Parathyroid adenoma (tissue), 2 donors: ENCODE measurements around the gene TEX50.
"Not testable (repeated sequence)": the region's sequence is repeated elsewhere in the genome, so short reads cannot be mapped to it uniquely, and the experiment has no call there.

Experiments
- H2AFZ ChIP-seq: fragments of 300-600 bp; sonication (generic); one replicate; pipeline ENCODE4 v1.7.0; 2017; ENCODE audit warnings: antibody characterized with exemption, mild to moderate bottlenecking
- H3K27ac ChIP-seq: fragments of 300-600 bp; sonication (generic); one replicate; pipeline ENCODE4 v1.7.0; 2017
- H3K27me3 ChIP-seq: fragments of 300-600 bp; sonication (generic); one replicate; pipeline ENCODE4 v1.7.0; 2017; ENCODE audit warnings: low read length; ENCODE audit not compliant: control insufficient read depth, insufficient read depth
- H3K36me3 ChIP-seq: fragments of 300-600 bp; sonication (generic); one replicate; pipeline ENCODE4 v1.7.0; 2017; ENCODE audit warnings: low read length; ENCODE audit not compliant: control insufficient read depth, insufficient read depth
- H3K4me1 ChIP-seq: fragments of 300-600 bp; sonication (generic); one replicate; pipeline ENCODE4 v1.7.0; 2017; ENCODE audit warnings: control low read depth
- H3K4me2 ChIP-seq: fragments of 300-600 bp; sonication (generic); one replicate; pipeline ENCODE4 v1.7.0; 2017; ENCODE audit warnings: low read length
- H3K4me3 ChIP-seq: fragments of 300-600 bp; sonication (generic); one replicate; pipeline ENCODE4 v1.7.0; 2017; ENCODE audit warnings: low read depth, low read length
- H3K79me2 ChIP-seq: fragments of 300-600 bp; sonication (generic); one replicate; pipeline ENCODE4 v1.7.0; 2017; ENCODE audit warnings: control low read depth
- H3K9ac ChIP-seq: fragments of 300-600 bp; sonication (generic); one replicate; pipeline ENCODE4 v1.7.0; 2017; ENCODE audit warnings: mild to moderate bottlenecking
- H3K9me3 ChIP-seq: fragments of 300-600 bp; sonication (generic); one replicate; pipeline ENCODE4 v1.7.0; 2017; ENCODE audit warnings: low read length; ENCODE audit not compliant: control insufficient read depth
- TF ChIP-seq, protein P1 (sequence below): fragments of 300-600 bp; sonication (generic); IDR thresholded peaks from one replicate; pipeline ENCODE4 v1.7.0; 2017; ENCODE audit warnings: antibody characterized with exemption, mild to moderate bottlenecking
- donor health status: primary hyperparathyroidism.

Gene TEX50

DNA sequence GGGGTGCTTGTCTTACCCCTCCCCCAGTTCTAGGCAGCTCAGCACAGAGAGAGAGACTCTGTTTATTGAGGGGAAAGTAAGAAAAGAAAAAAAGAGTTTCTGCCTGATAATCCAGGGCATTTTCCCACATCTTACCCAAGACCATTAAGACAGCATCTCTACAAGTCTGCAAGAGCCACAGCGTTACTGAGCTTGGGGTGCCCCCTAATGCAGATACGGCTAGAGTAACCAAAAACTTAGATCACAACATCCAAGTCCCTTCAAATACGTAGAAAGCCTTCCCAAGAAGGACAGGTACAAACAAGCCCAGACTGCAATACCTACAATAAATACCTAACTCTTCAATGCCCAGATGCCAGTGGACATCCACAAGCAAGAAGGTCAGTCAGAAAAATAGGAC, 6.2 kb upstream of the TEX50 start:
- no peak overlapping the region for H3K4me3 ChIP-seq
- H2AFZ ChIP-seq = no peak overlapping the region
- no peaks in the 10 kb centered on the region for H3K36me3 ChIP-seq
- no peaks in the 10 kb centered on the region for H3K79me2 ChIP-seq
- H3K4me2 ChIP-seq = no peak overlapping the region
- H3K27me3 ChIP-seq = no peaks in the 10 kb centered on the region
- H3K9me3 ChIP-seq = no peaks in the 10 kb centered on the region
- no peaks in the 10 kb centered on the region for H3K4me1 ChIP-seq
- no peak overlapping the region for H3K9ac ChIP-seq
- H3K27ac ChIP-seq = no peak overlapping the region
- TF ChIP-seq, protein P1, sequence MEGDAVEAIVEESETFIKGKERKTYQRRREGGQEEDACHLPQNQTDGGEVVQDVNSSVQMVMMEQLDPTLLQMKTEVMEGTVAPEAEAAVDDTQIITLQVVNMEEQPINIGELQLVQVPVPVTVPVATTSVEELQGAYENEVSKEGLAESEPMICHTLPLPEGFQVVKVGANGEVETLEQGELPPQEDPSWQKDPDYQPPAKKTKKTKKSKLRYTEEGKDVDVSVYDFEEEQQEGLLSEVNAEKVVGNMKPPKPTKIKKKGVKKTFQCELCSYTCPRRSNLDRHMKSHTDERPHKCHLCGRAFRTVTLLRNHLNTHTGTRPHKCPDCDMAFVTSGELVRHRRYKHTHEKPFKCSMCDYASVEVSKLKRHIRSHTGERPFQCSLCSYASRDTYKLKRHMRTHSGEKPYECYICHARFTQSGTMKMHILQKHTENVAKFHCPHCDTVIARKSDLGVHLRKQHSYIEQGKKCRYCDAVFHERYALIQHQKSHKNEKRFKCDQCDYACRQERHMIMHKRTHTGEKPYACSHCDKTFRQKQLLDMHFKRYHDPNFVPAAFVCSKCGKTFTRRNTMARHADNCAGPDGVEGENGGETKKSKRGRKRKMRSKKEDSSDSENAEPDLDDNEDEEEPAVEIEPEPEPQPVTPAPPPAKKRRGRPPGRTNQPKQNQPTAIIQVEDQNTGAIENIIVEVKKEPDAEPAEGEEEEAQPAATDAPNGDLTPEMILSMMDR = no peak

DNA sequence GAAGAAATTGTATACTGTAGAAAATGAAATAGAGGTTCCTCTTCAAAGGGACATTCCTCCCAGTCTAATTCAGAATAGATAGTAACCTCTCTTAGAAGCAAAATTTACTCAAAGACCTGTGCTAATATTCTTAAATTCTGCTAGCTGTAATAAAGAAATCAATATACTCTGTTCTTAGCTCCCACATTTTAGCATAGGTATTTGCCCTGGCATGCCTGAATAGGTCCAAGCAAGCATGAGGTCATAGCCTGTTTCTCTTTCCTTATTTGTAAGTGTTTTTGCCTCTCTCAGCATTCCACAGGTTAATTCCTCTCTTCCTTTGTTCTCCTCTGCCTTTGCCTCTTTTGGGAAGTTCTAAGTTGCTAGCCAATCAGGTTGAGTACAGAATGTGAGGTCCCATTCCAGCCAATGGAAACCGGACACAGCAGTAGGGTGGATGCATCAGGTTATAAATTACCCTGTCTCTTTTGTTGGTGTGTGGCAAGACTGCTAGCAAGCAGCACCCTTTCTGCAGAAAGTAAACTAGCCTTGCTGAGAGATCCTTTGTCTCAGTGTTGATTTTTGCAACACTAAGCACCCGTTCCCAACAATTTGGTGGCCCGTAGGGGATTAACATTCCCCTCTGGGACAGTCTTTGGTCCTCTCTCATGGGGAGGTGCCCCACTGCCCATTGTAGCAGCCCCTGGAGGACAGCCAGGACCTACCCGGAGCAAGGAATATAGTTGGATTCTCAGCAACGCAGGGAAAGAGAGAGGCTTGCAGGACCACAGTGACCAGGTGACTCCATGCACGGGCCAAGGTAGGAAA, 2.3 kb downstream of the TEX50 start:
- H3K79me2 ChIP-seq, H3K9me3 ChIP-seq, H3K4me2 ChIP-seq, H3K9ac ChIP-seq, H3K4me3 ChIP-seq, H2AFZ ChIP-seq, H3K36me3 ChIP-seq, H3K27ac ChIP-seq, H3K27me3 ChIP-seq: not testable (repeated sequence)
- H3K4me1 ChIP-seq = peaks cover 12% of the 10 kb centered on the region

DNA sequence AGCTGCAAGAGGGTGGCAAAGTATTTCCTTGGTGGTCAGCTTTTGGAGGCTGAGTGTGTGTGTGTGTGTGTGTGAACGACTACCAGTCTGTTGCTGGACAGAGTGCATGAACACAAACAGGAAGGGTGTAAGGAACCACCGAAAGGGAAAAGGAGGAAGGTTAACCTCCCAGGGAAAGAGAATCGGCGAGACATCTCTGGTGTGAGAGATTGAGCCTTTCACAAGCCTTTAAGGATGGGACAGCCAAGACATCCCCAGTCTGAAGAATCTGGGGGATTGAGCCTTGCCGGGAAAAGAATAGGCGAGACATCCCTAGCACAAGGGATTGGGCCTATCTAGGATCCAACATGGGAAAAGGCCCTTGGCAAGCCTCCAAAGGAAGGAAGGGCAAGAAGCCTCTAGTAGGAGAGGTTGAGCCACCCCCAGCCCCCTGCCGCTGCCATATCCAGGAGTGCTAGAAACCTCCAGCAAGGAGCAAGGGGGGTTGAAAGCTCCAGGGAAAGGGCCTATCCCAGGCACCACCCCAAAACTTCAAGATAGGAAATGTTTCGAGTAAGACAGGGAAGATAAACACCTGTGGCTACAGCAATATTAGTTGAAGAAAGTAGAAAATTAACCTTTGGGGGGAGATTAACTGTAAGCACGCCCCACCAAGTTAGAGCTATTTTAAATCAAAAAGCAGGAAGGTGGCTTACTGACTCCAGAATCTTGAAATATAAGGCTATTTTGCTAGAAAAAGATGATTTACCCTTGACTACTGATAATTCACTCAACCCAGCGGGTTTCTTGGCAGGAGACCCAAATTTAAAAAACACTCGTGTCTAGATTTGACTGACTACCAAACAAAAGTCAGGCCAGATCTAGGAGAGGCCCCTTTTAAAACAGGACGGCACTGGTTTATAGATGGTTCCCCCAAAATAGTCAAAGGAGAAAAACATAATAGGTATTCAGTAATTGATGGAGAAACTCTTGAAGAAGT, 3.2 kb downstream of the TEX50 start:
- H3K27me3 ChIP-seq = no peaks in the 10 kb centered on the region
- no peaks in the 10 kb centered on the region for H3K36me3 ChIP-seq
- no peaks in the 10 kb centered on the region for H3K9me3 ChIP-seq
- peak overlapping the region; percentile 63 for H3K4me2 ChIP-seq
- H3K27ac ChIP-seq = peak overlapping the region; percentile 33
- H3K4me3 ChIP-seq = no peak overlapping the region
- no peaks in the 10 kb centered on the region for H3K79me2 ChIP-seq
- no peak overlapping the region for H3K9ac ChIP-seq
- TF ChIP-seq, protein P1 = no peak
- peaks cover 12% of the 10 kb centered on the region for H3K4me1 ChIP-seq
- H2AFZ ChIP-seq = no peak overlapping the region

DNA sequence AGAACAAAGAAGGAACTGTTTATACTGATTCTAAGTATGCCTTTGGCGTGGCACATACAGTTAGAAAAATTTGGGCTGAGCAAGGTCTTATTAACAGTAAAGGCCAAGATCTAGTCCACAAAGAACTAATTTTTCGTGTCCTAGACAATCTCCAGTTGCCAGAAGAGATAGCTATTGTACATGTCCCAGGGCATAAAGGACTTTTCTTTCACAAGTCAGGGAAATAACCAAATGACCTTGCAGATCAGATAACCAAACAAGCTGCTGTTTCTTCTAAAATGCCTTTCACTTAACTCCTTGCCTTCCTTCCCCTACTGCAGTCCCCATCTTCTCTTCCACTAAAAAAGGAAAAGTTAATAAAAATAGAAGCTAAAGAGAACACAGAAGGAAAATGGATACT, 4.0 kb downstream of the TEX50 start:
- Histone ChIP-seq H3K9me3 (no peaks in the 10 kb centered on the region), H3K79me2 (no peaks in the 10 kb centered on the region), H3K9ac (no peak overlapping the region), H3K4me1 (peaks cover 12% of the 10 kb centered on the region), H3K36me3 (no peaks in the 10 kb centered on the region), H3K4me2 (peak overlapping the region; percentile 63), H3K4me3 (no peak overlapping the region), H3K27me3 (no peaks in the 10 kb centered on the region), H3K27ac (peak overlapping the region; percentile 33), H2AFZ (peak overlapping the region; percentile 28)
- TF ChIP-seq, protein P1 = no peak

DNA sequence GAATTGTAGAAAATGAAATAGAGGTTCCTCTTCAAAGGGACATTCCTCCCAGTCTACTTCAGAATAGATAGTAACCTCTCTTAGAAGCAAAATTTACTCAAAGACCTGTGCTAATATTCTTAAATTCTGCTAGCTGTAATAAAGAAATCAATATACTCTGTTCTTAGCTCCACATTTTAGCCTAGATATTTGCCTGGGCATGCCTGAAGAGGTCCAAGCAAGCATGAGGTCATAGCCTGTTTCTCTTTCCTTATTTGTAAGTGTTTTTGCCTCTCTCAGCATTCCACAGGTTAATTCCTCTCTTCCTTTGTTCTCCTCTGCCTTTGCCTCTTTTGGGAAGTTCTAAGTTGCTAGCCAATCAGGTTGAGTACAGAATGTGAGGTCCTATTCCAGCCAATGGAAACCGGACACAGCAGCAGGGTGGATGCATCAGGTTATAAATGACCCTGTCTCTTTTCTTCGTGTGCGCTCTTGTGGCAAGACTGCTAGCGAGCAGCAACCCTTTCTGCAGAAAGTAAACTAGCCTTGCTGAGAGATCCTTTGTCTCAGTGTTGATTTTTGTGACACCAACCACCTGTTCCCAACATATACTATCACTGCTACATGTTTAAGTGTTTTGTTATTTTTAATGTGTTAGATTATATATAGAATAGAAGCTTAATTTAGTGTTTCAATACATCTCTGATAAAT, 7.5 kb downstream of the TEX50 start:
- H3K79me2 ChIP-seq, H3K4me3 ChIP-seq, H3K27me3 ChIP-seq, H3K9ac ChIP-seq, H3K9me3 ChIP-seq, H3K36me3 ChIP-seq, H3K4me2 ChIP-seq, H2AFZ ChIP-seq, H3K27ac ChIP-seq: not testable (repeated sequence)
- H3K4me1 ChIP-seq = peaks cover 12% of the 10 kb centered on the region
